ENCODE results near the gene WDR4.
"Not testable (repeated sequence)": the region's sequence is repeated elsewhere in the genome, so short reads cannot be mapped to it uniquely, and the experiment has no call there.

The WDR4 gene

DNA sequence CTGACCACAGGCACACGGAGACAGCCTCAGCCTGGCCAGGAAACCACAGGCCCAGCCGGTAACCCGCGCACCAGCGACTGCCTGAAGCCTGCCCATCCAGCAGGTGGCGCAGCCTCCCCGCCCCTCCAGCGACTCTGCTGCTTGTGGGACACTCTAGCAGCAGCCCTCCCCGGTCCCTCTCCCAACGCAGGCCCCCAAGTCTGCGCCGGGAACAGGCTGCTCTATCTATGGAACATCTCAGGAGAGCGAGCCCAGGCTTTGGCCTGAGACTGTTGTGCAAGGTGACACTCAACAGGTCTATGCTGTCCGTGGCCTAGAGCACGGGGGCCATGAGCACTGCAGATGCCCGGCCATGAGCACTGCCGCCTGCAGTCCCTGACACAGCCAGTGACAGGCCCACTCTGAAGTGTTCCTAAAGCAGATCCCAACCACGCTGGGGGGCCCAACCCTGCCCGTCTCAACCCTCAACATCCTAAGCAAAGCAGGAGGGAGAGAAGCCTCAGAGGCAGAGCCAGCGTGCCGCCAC lies 28.4 kb downstream of the WDR4 start:
- H3K4me1 Mint-ChIP-seq: peaks cover 17% of the 10 kb centered on the region
- H3K4me3 Mint-ChIP-seq: no peak overlapping the region
- no peaks in the 10 kb centered on the region for H3K9me3 Mint-ChIP-seq
- ATAC-seq: peak; percentile 66
- no peak overlapping the region for H3K27ac Mint-ChIP-seq
- peaks cover 100% of the 10 kb centered on the region for H3K36me3 Mint-ChIP-seq
- no peak for DNase-seq (ENCODE audit: low spot score in 2 of 2)

DNA sequence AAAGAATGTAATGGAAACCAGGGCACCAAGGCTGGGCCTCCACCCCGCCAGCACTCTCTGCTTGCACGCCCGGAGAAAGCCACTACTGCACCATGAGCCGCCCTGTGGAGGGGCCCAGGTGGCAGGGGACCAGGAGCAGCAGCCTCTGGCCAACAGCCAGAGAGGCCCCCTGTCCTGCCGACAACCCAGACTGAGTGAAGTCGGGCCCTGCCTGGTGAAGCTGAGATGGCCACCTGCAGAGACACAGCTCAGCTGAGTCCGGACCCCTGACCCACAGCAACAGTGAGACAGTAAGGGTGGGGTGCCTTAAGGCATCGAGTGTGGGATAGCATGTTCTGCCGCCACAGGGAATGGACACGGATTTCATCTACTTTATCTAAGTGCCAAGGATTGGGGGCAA lies 28.9 kb downstream of the WDR4 start:
- Mint-ChIP-seq H3K27ac (peak overlapping the region; percentile 40), H3K36me3 (peaks cover 100% of the 10 kb centered on the region), H3K4me3 (no peak overlapping the region), H3K4me1 (peaks cover 17% of the 10 kb centered on the region), H3K9me3 (no peaks in the 10 kb centered on the region)
- ATAC-seq (no peak), DNase-seq (ENCODE audit: low spot score in 2 of 2) (no peak)

DNA sequence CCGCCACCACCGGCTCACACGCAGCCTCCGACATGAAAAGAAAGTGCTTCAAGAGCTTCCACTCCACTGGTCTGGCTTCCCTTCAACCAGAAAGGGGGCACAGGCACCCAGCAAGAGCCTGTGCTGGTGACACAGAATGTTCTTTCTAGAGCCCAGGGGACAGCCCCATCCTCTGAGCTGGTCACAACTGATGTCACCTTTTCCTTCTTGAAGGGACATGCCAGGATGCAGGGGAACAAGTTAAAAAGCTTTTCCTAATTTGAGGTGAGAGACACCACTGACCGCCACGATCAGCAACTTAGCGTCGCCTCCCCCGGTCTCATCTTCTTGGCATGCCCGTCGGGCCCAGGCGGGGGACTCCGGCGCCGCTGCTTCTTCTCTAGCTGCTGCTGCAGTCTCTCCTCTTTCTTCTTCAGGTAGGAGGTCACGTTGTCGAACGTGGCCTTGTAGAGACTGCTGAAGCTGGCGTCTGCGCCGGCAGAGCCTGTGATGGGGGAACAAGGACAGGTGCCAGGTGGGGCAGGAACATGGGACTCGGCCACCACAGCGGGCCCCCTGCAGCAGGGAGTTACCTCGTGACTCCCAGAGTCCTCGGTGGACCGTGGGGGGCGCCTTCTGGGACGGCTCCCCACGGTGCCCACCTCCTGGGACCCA lies 29.5 kb downstream of the WDR4 start:
- H3K9me3 Mint-ChIP-seq: no peaks in the 10 kb centered on the region
- no peak overlapping the region for H3K4me3 Mint-ChIP-seq
- peak overlapping the region; percentile 83 for H3K27ac Mint-ChIP-seq
- ATAC-seq (no peak), DNase-seq (ENCODE audit: low spot score in 2 of 2) (no peak)
- H3K4me1 Mint-ChIP-seq: peaks cover 21% of the 10 kb centered on the region
- H3K36me3 Mint-ChIP-seq: peaks cover 100% of the 10 kb centered on the region

DNA sequence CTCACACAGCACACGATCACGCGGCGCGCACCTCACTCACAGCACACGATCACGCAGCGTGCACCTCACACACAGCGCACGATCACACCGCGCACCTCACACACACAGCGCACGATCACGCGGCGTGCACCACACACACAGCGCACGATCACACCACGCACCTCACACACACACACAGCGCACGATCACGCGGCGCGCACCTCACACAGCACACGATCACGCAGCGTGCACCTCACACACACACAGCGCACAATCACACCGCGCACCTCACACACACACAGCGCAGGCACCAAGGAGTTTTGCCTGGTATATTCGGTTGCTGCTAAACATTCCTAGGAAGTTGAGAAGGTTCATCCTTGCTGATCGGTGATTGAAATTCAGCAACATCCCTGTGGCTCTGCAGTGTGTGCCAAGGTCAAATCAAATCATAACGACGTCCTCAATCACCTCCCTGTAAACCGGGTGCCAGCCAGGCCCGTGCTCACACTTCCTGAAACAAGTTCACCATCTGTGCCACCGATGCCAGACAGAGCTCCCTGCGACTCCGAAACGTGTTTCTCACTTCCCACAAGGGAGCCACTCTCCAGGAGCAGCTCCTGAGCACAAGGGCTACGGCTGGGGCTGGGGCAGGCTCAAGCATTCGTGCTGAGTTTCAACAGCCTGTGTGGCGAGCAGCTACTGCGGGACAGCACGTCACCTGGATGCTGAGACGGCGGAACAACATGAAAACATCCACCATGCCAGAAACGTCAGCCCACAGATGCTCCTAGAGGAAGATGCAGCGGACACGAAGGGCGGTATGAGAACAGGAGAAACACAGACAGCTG lies 30.2 kb downstream of the WDR4 start:
- no peak overlapping the region for H3K4me3 Mint-ChIP-seq

DNA sequence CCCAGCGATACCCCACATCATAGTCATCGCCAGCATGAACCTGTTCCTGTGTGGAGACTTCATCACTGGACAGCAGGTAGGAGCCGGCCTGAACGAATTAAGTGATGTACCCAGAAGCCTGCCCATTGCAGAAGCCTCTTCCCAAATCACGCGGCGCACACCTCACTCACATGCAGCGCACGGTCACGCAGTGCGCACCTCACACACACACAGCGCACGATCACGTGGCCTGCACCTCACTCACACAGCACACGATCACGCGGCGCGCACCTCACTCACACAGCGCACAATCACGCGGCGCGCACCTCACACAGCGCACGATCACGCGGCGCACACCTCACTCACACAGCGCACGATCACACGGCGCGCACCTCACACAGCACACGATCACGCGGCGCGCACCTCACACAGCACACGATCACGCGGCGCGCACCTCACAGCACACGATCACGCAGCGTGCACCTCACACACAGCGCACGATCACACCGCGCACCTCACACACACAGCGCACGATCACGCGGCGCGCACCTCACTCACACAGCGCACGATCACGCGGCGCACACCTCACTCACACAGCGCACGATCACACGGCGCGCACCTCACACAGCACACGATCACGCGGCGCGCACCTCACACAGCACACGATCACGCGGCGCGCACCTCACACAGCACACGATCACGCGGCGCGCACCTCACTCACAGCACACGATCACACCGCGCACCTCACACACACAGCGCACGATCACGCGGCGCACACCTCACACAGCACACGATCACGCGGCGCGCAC lies 31.0 kb downstream of the WDR4 start:
- H3K4me3 Mint-ChIP-seq; H3K9me3 Mint-ChIP-seq; DNase-seq (ENCODE audit: low spot score in 2 of 2); ATAC-seq: not testable (repeated sequence)
- Mint-ChIP-seq H3K36me3 (peaks cover 100% of the 10 kb centered on the region), H3K4me1 (peaks cover 24% of the 10 kb centered on the region), H3K27ac (peak overlapping the region; percentile 83)

More for the DNA sequence above, 30.2 kb downstream of the WDR4 start:
- DNase-seq (ENCODE audit: low spot score in 2 of 2) (no peak), ATAC-seq (no peak)
- Mint-ChIP-seq H3K4me1 (peaks cover 24% of the 10 kb centered on the region), H3K27ac (peak overlapping the region; percentile 83), H3K9me3 (no peaks in the 10 kb centered on the region), H3K36me3 (peaks cover 100% of the 10 kb centered on the region)

DNA sequence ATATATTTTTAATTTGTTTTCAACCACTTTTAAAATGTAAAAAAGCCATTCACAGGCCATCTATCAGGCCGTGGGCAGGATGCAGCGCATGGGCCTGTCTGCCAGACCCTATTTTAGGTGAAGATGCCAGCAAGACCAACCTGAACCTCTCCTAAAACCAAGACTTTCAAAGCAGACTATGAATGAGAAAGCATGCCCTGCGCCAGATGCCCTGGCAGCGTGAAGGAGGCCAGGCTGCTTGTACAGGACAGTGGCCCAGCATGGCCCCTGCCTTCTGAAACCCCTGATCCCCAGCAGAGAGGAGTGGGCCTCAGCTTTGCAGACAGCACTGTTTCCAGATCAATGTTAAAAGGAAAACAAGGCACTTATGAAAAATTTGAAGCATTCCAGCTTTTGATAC lies 31.6 kb downstream of the WDR4 start:
- peaks cover 100% of the 10 kb centered on the region for H3K36me3 Mint-ChIP-seq
- ATAC-seq (no peak), DNase-seq (ENCODE audit: low spot score in 2 of 2) (no peak)
- H3K4me1 Mint-ChIP-seq: peaks cover 24% of the 10 kb centered on the region
- no peak overlapping the region for H3K27ac Mint-ChIP-seq
- H3K9me3 Mint-ChIP-seq: no peaks in the 10 kb centered on the region
- H3K4me3 Mint-ChIP-seq: no peak overlapping the region

DNA sequence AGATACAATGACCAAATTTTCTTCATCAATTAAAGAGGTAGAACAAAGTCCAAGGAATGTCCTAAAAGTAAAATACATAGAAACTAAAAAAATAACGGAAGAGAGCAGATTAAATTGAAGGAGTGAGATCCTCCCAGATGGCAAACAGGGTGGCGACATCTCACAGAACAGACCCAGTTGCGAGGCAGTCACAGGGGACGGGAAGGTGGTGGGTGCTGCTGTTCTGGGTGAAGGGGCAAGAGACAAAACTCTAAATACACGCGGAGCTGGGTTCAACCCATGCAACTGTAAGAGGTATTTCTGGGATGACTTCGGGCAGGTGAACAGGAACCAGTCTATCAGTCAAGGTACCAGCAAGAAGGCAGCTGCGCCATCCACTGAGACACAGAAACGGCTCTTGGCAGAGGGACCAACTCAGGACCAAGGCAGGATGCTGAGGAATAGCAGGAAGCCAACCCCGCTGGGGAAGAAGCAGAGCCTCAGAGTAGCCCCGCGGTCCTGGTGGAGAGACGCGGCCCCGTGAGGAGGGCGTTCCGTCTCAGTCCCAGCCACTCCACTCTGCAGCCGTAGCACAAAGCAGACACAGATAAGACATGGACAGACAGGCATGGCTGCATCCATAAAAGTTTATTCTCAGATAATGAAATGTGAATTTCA lies 32.2 kb downstream of the WDR4 start:
- DNase-seq (ENCODE audit: low spot score in 2 of 2) (no peak), ATAC-seq (no peak)
- Mint-ChIP-seq H3K27ac (no peak overlapping the region), H3K9me3 (no peaks in the 10 kb centered on the region), H3K36me3 (peaks cover 98% of the 10 kb centered on the region), H3K4me1 (peaks cover 23% of the 10 kb centered on the region), H3K4me3 (no peak overlapping the region)

DNA sequence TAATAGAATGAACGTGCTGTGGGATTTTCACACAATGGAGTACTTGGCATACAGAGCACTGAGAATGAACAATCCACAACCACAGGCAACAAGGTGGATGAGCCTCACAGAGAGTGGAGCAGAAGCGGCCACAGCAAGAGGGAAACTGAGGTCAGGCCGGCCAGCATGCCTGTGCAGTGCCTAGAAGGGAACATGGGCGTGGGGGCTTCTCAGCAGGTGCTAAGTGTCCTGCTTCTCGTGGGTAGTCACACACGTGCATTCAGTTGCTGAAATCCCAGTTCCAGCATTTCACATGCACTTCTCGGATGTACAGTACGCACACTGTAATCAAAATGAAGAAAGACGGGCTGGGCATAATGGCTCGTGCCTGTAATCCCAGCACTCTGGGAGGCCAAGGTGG lies 33.1 kb downstream of the WDR4 start:
- ATAC-seq (no peak), DNase-seq (ENCODE audit: low spot score in 2 of 2) (no peak)
- Mint-ChIP-seq H3K9me3 (no peaks in the 10 kb centered on the region), H3K4me1 (peaks cover 19% of the 10 kb centered on the region), H3K27ac (peak overlapping the region; percentile 70), H3K36me3 (peaks cover 89% of the 10 kb centered on the region), H3K4me3 (no peak overlapping the region)

DNA sequence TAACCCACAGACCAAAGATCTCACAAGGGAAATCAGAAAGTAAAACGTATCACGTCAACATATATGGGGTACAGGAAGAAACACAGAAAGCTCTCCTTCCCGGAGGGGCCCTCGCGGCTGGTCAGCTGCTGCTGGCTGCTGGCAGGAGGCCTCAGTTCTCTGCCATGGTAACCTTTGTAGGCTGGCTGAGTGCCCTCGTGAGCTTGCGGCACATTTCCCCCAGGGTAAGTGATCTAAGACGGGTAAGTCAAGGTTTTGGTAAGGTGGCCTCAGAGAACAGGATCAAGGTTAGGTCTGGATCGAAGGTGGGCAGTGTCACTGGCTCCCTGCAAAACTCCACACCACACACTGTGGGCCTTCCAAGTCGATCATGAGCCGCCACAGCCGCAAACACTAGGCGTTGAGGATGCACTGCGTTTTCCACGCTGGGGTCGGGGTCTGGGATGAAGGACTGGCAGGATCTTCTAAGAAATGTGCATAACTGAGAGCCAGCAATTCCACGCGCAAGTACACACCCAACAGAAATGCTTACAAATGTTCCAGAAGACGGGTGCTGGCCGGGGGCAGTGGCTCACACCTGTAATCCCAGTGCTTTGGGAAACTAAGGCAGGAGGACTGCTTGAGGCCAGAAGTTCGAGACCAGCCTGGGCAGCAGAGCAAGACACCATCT lies 33.9 kb downstream of the WDR4 start:
- no peak overlapping the region for H3K27ac Mint-ChIP-seq
- H3K4me3 Mint-ChIP-seq: no peak overlapping the region
- peaks cover 81% of the 10 kb centered on the region for H3K36me3 Mint-ChIP-seq
- ATAC-seq (no peak), DNase-seq (ENCODE audit: low spot score in 2 of 2) (no peak)
- H3K4me1 Mint-ChIP-seq: peaks cover 19% of the 10 kb centered on the region
- no peaks in the 10 kb centered on the region for H3K9me3 Mint-ChIP-seq

DNA sequence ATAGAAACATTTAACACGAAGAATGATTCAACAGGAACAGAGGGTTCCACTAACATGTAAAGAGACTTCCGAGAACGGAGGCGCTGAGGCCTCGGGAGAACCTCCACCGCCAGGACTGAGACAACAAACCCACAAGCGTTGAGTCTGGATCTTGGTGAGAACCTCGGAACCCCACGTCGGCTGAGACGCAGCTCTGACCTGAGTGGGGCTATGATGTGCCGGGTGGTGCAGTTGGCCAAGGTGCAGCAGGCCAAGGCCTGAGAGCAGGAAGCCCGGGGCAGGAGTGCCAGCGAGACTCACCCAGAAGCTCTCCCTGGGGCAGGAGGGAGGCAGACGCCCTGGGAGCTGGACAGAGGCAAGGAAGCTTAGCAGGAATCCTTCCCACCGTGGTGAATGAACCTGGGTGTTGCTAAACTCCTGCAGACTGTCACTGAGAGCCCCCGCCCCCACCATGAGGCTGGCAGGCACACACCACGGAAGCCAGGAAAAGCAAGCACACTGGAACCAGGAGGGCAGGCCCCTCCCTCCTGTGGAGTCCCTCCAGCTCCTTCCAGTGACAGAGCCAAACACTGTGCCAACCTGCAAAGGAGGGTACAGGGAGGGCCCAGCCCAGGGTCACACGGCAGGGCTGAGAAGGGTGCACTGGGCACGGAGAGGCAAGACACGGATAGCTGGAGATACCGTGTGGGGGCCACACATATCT lies 34.8 kb downstream of the WDR4 start:
- no peak for ATAC-seq
- peak overlapping the region; percentile 8 for H3K27ac Mint-ChIP-seq

DNA sequence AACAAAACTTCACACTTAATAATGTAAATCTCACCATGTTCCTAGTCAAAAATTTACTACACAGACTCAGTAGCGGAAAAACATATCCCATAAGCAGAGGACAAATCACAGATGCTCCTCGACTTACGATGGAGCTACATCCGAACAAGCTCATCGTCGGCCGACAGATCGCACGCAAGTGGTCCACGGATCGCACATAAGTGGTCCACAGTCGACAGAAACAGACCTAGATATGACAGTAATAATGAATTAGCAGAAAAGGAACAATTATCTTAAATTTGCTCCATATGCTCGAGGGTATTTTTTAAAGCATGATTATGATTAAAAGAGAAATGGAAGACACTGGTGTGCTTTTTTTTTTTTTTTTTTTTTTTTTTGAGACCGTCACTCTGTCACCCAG lies 36.3 kb downstream of the WDR4 start:
- Mint-ChIP-seq H3K9me3 (no peaks in the 10 kb centered on the region), H3K4me3 (no peak overlapping the region), H3K4me1 (peaks cover 12% of the 10 kb centered on the region), H3K27ac (no peak overlapping the region), H3K36me3 (peaks cover 65% of the 10 kb centered on the region)
- DNase-seq (ENCODE audit: low spot score in 2 of 2) (no peak), ATAC-seq (no peak)

More for the DNA sequence above, 34.8 kb downstream of the WDR4 start:
- H3K36me3 Mint-ChIP-seq: peaks cover 73% of the 10 kb centered on the region
- peaks cover 19% of the 10 kb centered on the region for H3K4me1 Mint-ChIP-seq
- DNase-seq (ENCODE audit: low spot score in 2 of 2): no peak
- H3K9me3 Mint-ChIP-seq: no peaks in the 10 kb centered on the region
- H3K4me3 Mint-ChIP-seq: no peak overlapping the region

DNA sequence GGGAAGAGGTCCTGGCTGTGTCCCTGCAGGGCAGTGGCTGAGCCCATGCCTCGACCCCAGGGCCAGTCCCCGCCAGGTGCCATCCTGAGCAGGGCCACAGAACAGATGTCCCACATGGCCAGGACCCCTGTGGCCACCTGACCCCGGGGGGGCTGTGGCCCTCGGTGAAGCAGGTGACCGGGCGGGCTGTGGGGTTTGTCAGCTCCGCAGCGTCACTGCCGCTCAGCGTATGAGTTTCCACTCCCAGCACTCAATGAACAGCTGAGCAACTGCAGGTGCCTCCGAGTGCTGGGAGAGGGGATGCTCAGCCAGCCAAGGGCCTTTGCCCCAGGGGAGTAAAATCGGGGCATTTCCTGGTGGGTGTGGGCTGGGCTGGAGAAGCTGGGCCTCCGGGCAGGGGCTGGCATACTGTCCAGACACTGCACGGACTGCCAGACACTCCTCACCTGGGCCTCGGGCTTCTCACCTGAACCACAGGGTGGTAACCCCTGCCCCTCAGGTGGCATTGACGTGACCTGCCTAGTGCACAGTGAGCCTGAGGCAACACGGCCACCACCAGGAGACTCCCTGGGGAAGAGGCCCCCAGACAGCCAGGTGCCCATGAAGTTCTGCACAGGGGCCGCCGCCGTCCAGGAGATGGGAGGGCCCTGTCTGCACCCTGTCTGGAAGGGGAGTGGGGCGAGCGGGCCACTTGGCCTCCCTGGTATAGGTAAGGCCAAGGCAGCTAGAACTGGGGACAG lies 37.3 kb downstream of the WDR4 start:
- H3K27ac Mint-ChIP-seq; H3K9me3 Mint-ChIP-seq; H3K4me3 Mint-ChIP-seq; DNase-seq (ENCODE audit: low spot score in 2 of 2): not testable (repeated sequence)
- Mint-ChIP-seq H3K4me1 (peaks cover 12% of the 10 kb centered on the region), H3K36me3 (peaks cover 55% of the 10 kb centered on the region)
- peak; percentile 11 for ATAC-seq

DNA sequence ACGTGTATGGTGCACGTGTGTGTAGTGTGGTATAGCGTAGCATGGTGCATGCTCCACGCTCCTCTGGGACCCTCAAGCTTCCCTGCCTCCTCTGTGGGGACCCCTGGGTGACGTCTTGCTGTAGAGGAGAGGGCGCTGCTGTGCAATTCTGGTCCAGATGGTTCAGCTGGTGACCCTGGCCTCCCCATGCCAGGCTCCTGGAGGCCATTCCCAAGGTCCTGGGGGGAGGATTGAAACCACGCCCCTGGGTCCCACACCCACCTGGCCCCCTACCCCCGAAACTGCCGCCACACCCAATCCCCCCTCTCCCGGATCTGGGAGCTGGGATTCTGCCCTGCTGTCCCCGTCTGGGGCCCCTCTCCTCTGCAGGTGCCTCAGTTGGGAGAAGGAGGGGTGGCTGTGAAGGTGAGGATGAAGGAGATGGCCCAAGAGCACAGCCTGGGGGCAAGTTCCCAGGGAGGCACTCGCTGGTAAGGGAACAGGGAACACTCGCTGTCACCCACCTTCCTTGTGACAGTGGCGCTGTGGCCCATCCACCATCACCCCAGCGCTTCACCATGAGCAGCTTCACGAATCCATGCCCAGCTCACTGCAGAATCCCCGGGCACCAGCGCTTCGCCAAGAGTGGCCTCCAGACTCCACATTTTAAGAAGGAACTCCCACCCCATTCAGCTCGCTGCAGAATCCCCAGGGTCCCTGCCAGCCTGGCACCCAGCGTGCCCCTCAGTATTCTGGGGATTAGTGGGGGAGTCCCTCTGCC lies 38.0 kb downstream of the WDR4 start:
- peaks cover 55% of the 10 kb centered on the region for H3K36me3 Mint-ChIP-seq
- no peak for DNase-seq (ENCODE audit: low spot score in 2 of 2)
- no peak overlapping the region for H3K4me3 Mint-ChIP-seq
- no peaks in the 10 kb centered on the region for H3K9me3 Mint-ChIP-seq
- H3K27ac Mint-ChIP-seq: no peak overlapping the region
- no peak for ATAC-seq
- peaks cover 12% of the 10 kb centered on the region for H3K4me1 Mint-ChIP-seq

Measured in stimulated activated effector memory CD8-positive, alpha-beta T cell treated with anti-CD3 and anti-CD28 coated beads, Interleukin-12 subunit alpha, Interleukin-12 subunit beta, amount 100 ng/mL, for 72 hours (primary cell).